ENCODE measurements around the gene RGS6. TPM values are rescaled to one million over a fixed set of nuclear protein-coding genes. Genes with fewer than 3 reads are reported as not detected.

The RGS6 gene
- total RNA-seq, 2 experiments from 2014 or later, result not detected

DNA sequence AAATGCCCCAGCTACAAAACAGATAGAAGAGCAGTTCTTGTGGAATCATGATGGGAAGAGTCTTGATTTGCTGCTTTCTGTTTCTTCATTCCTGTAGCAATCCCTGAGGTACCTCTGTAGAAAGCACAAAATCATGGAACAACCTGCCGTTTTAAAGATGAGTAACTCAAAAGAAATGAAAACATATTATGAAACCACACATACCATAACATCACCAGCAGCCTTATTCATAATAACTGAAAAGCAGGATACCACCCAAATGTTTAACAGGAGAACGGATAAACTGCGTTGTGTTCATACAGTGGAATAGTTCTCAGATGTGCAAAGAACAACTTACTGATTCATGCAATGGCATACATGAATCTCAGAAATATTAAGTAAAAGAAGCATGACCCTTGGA, 188.1 kb downstream of the RGS6 start:
- TF ChIP-seq, protein P1, sequence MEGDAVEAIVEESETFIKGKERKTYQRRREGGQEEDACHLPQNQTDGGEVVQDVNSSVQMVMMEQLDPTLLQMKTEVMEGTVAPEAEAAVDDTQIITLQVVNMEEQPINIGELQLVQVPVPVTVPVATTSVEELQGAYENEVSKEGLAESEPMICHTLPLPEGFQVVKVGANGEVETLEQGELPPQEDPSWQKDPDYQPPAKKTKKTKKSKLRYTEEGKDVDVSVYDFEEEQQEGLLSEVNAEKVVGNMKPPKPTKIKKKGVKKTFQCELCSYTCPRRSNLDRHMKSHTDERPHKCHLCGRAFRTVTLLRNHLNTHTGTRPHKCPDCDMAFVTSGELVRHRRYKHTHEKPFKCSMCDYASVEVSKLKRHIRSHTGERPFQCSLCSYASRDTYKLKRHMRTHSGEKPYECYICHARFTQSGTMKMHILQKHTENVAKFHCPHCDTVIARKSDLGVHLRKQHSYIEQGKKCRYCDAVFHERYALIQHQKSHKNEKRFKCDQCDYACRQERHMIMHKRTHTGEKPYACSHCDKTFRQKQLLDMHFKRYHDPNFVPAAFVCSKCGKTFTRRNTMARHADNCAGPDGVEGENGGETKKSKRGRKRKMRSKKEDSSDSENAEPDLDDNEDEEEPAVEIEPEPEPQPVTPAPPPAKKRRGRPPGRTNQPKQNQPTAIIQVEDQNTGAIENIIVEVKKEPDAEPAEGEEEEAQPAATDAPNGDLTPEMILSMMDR (IDR thresholded peaks at IDR 0.05), result no peak
- no peak for ATAC-seq

DNA sequence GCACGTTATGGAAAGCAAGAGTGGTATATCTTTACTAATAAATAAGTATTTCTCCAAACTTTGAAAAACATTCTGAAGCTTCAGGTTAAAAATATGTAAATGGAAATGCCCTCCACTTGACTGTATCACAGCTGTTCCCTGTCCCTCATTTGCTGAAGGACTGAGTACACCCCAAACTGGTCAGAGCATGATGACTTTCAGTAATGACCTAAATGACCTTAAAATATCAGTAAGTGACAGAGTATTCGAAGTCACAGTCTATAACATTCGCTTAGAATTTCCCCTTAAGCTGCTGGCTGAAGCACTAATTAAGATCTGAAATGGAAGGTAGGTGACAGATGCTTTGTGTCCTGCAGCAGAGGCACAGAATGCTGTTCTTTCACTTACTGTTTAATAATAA, 191.5 kb downstream of the RGS6 start:
- Mint-ChIP-seq H3K36me3 (ENCODE audit: low read depth) (no peaks in the 10 kb centered on the region), H3K9me3 (no peaks in the 10 kb centered on the region)

More for the DNA sequence above, 188.1 kb downstream of the RGS6 start:
- Mint-ChIP-seq H3K27me3 (peaks cover 8% of the 10 kb centered on the region), H3K4me1 (ENCODE audit: low read depth) (no peaks in the 10 kb centered on the region), H3K36me3 (ENCODE audit: low read depth) (no peaks in the 10 kb centered on the region), H3K27ac (no peak overlapping the region), H3K4me3 (no peak overlapping the region), H3K9me3 (no peaks in the 10 kb centered on the region)
- intact Hi-C loops (cut with micrococcal nuclease), result no loop called here
- DNase-seq, result no peak
- POLR2A ChIA-PET, result no interaction called here
- CTCF ChIA-PET, result no interaction called here

DNA sequence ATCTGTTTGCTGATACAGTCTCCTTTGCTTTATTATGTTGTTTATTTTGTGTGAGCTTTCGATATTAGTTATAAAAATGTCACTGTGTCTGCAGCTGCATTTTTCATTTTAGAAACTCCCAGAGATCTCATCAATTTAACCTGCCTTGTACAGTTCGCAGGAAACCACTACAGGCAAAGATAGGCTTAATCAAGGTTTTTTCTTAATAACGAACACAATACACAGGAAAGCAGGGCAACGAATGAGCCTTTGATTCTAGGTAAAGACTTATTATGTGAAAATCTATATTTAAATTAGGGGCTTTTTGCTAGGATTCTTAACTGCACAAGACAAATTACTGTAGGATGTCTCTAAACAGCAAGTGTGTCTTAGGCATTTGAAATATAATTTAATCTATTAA, 191.9 kb downstream of the RGS6 start:
- DNase-seq, result no peak
- ATAC-seq, result no peak
- Mint-ChIP-seq H3K27ac (no peak overlapping the region), H3K36me3 (ENCODE audit: low read depth) (no peaks in the 10 kb centered on the region), H3K4me1 (ENCODE audit: low read depth) (no peaks in the 10 kb centered on the region), H3K27me3 (peaks cover 11% of the 10 kb centered on the region), H3K9me3 (no peaks in the 10 kb centered on the region), H3K4me3 (no peak overlapping the region)
- POLR2A ChIA-PET, result no interaction called here
- TF ChIP-seq, protein P1 (IDR thresholded peaks at IDR 0.05), result no peak
- intact Hi-C loops (cut with micrococcal nuclease), result no loop called here
- CTCF ChIA-PET, result interaction anchor here (1.0 to 2.4 kb wide), 2 partner anchors 16 to 20 kb away, joined by 3 to 7 read pairs; no protein-coding TSS in a partner anchor

More for the DNA sequence above, 191.5 kb downstream of the RGS6 start:
- ATAC-seq (no peak), DNase-seq (no peak)
- CTCF ChIA-PET, result interaction anchor here (2.4 kb wide), 1 partner anchor 20 kb away, joined by 7 read pairs; no protein-coding TSS in a partner anchor
- TF ChIP-seq, protein P1 (IDR thresholded peaks at IDR 0.05), result no peak
- H3K4me3 Mint-ChIP-seq, result no peak overlapping the region
- no peak overlapping the region for H3K27ac Mint-ChIP-seq
- POLR2A ChIA-PET, result no interaction called here
- H3K27me3 Mint-ChIP-seq, result peaks cover 11% of the 10 kb centered on the region
- intact Hi-C loops (cut with micrococcal nuclease), result no loop called here
- H3K4me1 Mint-ChIP-seq (ENCODE audit: low read depth), result no peaks in the 10 kb centered on the region

DNA sequence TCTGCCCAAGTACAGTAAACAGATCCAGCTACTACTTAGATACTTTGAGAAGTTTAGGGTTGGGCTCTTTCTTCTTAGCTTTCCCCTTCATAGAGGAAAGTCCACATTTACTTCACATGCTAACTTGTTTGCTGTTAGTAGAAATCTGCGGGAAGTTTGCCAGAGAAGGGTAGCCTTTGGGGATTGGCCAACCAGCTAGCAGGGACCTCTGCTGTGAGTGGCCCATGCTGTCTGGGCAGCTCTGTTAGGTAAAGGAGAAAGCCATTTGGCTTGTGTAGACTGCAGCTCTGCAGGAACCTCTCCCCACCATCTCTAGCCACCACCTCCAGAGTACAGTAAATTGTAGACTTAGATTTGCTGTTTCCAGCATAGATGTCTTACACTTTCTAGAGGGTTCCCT, 193.9 kb downstream of the RGS6 start:
- intact Hi-C loops (cut with micrococcal nuclease), result no loop called here
- Mint-ChIP-seq H3K9me3 (no peaks in the 10 kb centered on the region), H3K4me3 (no peak overlapping the region), H3K36me3 (ENCODE audit: low read depth) (no peaks in the 10 kb centered on the region), H3K4me1 (ENCODE audit: low read depth) (no peaks in the 10 kb centered on the region), H3K27ac (no peak overlapping the region), H3K27me3 (peaks cover 17% of the 10 kb centered on the region)
- DNase-seq (no peak), ATAC-seq (no peak)
- POLR2A ChIA-PET, result no interaction called here
- CTCF ChIA-PET, result no interaction called here
- TF ChIP-seq, protein P1 (IDR thresholded peaks at IDR 0.05), result no peak

DNA sequence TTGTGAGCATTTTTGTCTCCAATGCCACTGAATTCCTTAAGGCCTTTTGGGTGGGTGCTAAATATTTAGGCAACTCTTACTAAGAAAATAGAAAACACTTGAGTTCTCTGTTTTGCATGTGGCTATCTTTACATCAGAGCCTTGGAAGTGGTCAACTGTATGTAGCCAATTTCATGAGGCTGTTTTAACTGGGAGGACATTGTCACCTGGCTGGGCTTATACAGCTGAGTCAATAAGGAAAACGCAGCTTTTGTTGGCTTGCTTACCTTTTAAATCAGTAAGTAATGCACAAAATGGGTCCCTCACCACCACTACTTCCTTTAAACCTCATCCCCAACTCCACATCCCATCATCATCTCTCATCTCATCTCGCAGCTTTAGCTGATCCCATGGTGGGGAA, 194.3 kb downstream of the RGS6 start:
- H3K27ac Mint-ChIP-seq, result no peak overlapping the region
- ATAC-seq (no peak), DNase-seq (no peak)
- intact Hi-C loops (cut with micrococcal nuclease), result no loop called here
- ChIA-PET CTCF (no interaction called here), POLR2A (no interaction called here)
- no peaks in the 10 kb centered on the region for H3K36me3 Mint-ChIP-seq (ENCODE audit: low read depth)
- no peaks in the 10 kb centered on the region for H3K9me3 Mint-ChIP-seq
- H3K4me1 Mint-ChIP-seq (ENCODE audit: low read depth), result no peaks in the 10 kb centered on the region
- H3K4me3 Mint-ChIP-seq, result no peak overlapping the region
- H3K27me3 Mint-ChIP-seq, result peaks cover 17% of the 10 kb centered on the region
- TF ChIP-seq, protein P1 (IDR thresholded peaks at IDR 0.05), result no peak

Measured in activated CD8-positive, alpha-beta T cell treated with anti-CD3 and anti-CD28 coated beads for 36 hours (primary cell).